SH-SY5Y (cell line): ENCODE data around the gene RORB.

Source experiments
- GATA2 ChIP-seq: IDR thresholded peaks from 2 replicates; pipeline ENCODE4 v1.6.1; 2011; ENCODE audit warnings: mild to moderate bottlenecking, low read depth, low read length
- GATA3 ChIP-seq: IDR thresholded peaks from 2 replicates; pipeline ENCODE4 v1.6.1; 2011; ENCODE audit warnings: low read depth, mild to moderate bottlenecking, low read length, moderate library complexity

DNA sequence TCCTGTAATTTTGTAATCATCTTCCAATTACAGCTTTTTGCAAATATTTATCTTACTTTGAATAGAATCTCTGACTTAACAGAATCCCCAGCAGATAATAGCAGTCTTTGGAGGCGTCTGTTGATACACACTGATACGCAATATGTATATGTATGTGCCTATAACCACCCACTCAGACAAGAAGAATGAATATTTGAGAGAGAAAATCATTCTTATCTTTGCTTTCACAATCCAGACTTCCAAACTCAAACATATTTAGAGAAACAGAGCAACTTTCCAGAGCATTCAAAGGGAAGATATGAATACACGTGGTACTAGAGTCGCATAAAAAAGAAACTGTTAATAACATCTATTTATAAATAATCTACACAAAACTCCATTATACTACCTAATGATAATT lies 6.1 kb downstream of the RORB start:
- no peak for TF ChIP-seq GATA2
- TF ChIP-seq GATA3: peak; percentile 14; the same call in 1 of the 2 replicates
